ENCODE data around the gene HS3ST3A1. TPM values are rescaled to one million over a fixed set of nuclear protein-coding genes. Genes with fewer than 3 reads are reported as not detected.

HS3ST3A1 gene
- total and polyA plus RNA-seq, 5 donors from 2014 or later = 1.8 to 8.3 (median 7.4) TPM

GRCh38 chr17:13568582-13569397 lies 32.9 kb downstream of the HS3ST3A1 start:
- Mint-ChIP-seq H3K9me3 (peaks cover 0 to 5% (median 0%) of the 10 kb centered on the region in 7 donors), H3K36me3 (no peaks in the 10 kb centered on the region), H3K4me1 (peaks cover 0 to 2% (median 0%) of the 10 kb centered on the region in 4 donors), H3K27ac (no peak overlapping the region), H3K27me3 (peaks cover 10% of the 10 kb centered on the region), H3K4me3 (no peak overlapping the region)
- no peaks in the 10 kb centered on the region for H3K36me3 ChIP-seq (ENCODE audit: control insufficient read depth, insufficient read depth, low read length)
- peaks cover 3% of the 10 kb centered on the region for H3K27me3 ChIP-seq (ENCODE audit: control insufficient read depth, insufficient read depth, low read length)
- no peaks in the 10 kb centered on the region for H3K9me3 ChIP-seq (ENCODE audit: control insufficient read depth in 2 of 2, low read length in 2 of 2)
- no peak for DNase-seq
- no peak for ATAC-seq (ENCODE audit: low read depth in 2 of 2)
- no peak overlapping the region for H3K27ac ChIP-seq (ENCODE audit: insufficient read depth, low read length, poor library complexity, severe bottlenecking)
- H3K4me3 ChIP-seq (ENCODE audit: low read depth, low read length) = no peak overlapping the region
- H3K4me1 ChIP-seq (ENCODE audit: control insufficient read depth, insufficient read depth, low read length, poor library complexity, severe bottlenecking) = no peaks in the 10 kb centered on the region

GRCh38 chr17:13563866-13564265 lies 37.9 kb downstream of the HS3ST3A1 start:
- no peaks in the 10 kb centered on the region for H3K27me3 ChIP-seq (ENCODE audit: control insufficient read depth, insufficient read depth, low read length)
- no peak overlapping the region for H3K27ac ChIP-seq (ENCODE audit: insufficient read depth, low read length, poor library complexity, severe bottlenecking)
- no peaks in the 10 kb centered on the region for H3K36me3 Mint-ChIP-seq
- H3K36me3 ChIP-seq (ENCODE audit: control insufficient read depth, insufficient read depth, low read length) = no peaks in the 10 kb centered on the region
- H3K4me3 ChIP-seq (ENCODE audit: low read depth, low read length) = no peak overlapping the region
- H3K9me3 ChIP-seq (ENCODE audit: control insufficient read depth in 2 of 2, low read length in 2 of 2) = no peaks in the 10 kb centered on the region
- ATAC-seq (ENCODE audit: low read depth in 2 of 2) (no peak), DNase-seq (no peak)
- no peaks in the 10 kb centered on the region for H3K4me1 ChIP-seq (ENCODE audit: control insufficient read depth, insufficient read depth, low read length, poor library complexity, severe bottlenecking)
- H3K4me3 Mint-ChIP-seq = no peak overlapping the region
- peaks cover 0 to 2% (median 0%) of the 10 kb centered on the region in 4 donors for H3K4me1 Mint-ChIP-seq
- H3K27me3 Mint-ChIP-seq = peaks cover 5% of the 10 kb centered on the region
- peaks cover 0 to 5% (median 0%) of the 10 kb centered on the region in 7 donors for H3K9me3 Mint-ChIP-seq
- H3K27ac Mint-ChIP-seq = no peak overlapping the region

GRCh38 chr17:13562271-13562800 lies 39.4 kb downstream of the HS3ST3A1 start:
- Mint-ChIP-seq H3K36me3 (no peaks in the 10 kb centered on the region), H3K4me3 (no peak overlapping the region), H3K27ac (no peak overlapping the region), H3K9me3 (peaks cover 0 to 4% (median 0%) of the 10 kb centered on the region in 7 donors), H3K27me3 (peaks cover 5% of the 10 kb centered on the region), H3K4me1 (peaks cover 0 to 2% (median 0%) of the 10 kb centered on the region in 4 donors)
- peaks cover 2% of the 10 kb centered on the region for H3K27me3 ChIP-seq (ENCODE audit: control insufficient read depth, insufficient read depth, low read length)
- H3K4me3 ChIP-seq (ENCODE audit: low read depth, low read length) = no peak overlapping the region
- no peaks in the 10 kb centered on the region for H3K4me1 ChIP-seq (ENCODE audit: control insufficient read depth, insufficient read depth, low read length, poor library complexity, severe bottlenecking)
- DNase-seq (no peak), ATAC-seq (ENCODE audit: low read depth in 2 of 2) (no peak)
- no peaks in the 10 kb centered on the region for H3K36me3 ChIP-seq (ENCODE audit: control insufficient read depth, insufficient read depth, low read length)
- no peak overlapping the region for H3K27ac ChIP-seq (ENCODE audit: insufficient read depth, low read length, poor library complexity, severe bottlenecking)
- no peaks in the 10 kb centered on the region for H3K9me3 ChIP-seq (ENCODE audit: control insufficient read depth in 2 of 2, low read length in 2 of 2)

GRCh38 chr17:13561606-13562270 lies 40.0 kb downstream of the HS3ST3A1 start:
- Mint-ChIP-seq H3K36me3 (no peaks in the 10 kb centered on the region), H3K27ac (no peak overlapping the region), H3K9me3 (peaks cover 0 to 2% (median 0%) of the 10 kb centered on the region in 7 donors), H3K27me3 (peaks cover 5% of the 10 kb centered on the region), H3K4me1 (peaks cover 0 to 2% (median 0%) of the 10 kb centered on the region in 4 donors), H3K4me3 (no peak overlapping the region)
- Histone ChIP-seq H3K4me3 (ENCODE audit: low read depth, low read length) (no peak overlapping the region), H3K9me3 (ENCODE audit: control insufficient read depth in 2 of 2, low read length in 2 of 2) (no peaks in the 10 kb centered on the region), H3K4me1 (ENCODE audit: control insufficient read depth, insufficient read depth, low read length, poor library complexity, severe bottlenecking) (no peaks in the 10 kb centered on the region), H3K27ac (ENCODE audit: insufficient read depth, low read length, poor library complexity, severe bottlenecking) (no peak overlapping the region), H3K27me3 (ENCODE audit: control insufficient read depth, insufficient read depth, low read length) (peaks cover 2% of the 10 kb centered on the region), H3K36me3 (ENCODE audit: control insufficient read depth, insufficient read depth, low read length) (no peaks in the 10 kb centered on the region)
- ATAC-seq (ENCODE audit: low read depth in 2 of 2) (no peak), DNase-seq (no peak)

GRCh38 chr17:13560935-13561334 lies 40.8 kb downstream of the HS3ST3A1 start:
- peaks cover 2% of the 10 kb centered on the region for H3K27me3 ChIP-seq (ENCODE audit: control insufficient read depth, insufficient read depth, low read length)
- no peaks in the 10 kb centered on the region for H3K36me3 Mint-ChIP-seq
- H3K4me1 ChIP-seq (ENCODE audit: control insufficient read depth, insufficient read depth, low read length, poor library complexity, severe bottlenecking) = no peaks in the 10 kb centered on the region
- ATAC-seq (ENCODE audit: low read depth in 2 of 2) (no peak), DNase-seq (no peak)
- H3K4me3 Mint-ChIP-seq = no peak overlapping the region
- no peak overlapping the region for H3K27ac Mint-ChIP-seq
- no peaks in the 10 kb centered on the region for H3K9me3 ChIP-seq (ENCODE audit: control insufficient read depth in 2 of 2, low read length in 2 of 2)
- no peak overlapping the region for H3K27ac ChIP-seq (ENCODE audit: insufficient read depth, low read length, poor library complexity, severe bottlenecking)
- H3K4me1 Mint-ChIP-seq = no peaks in the 10 kb centered on the region
- H3K4me3 ChIP-seq (ENCODE audit: low read depth, low read length) = no peak overlapping the region
- no peaks in the 10 kb centered on the region for H3K36me3 ChIP-seq (ENCODE audit: control insufficient read depth, insufficient read depth, low read length)
- no peaks in the 10 kb centered on the region for H3K9me3 Mint-ChIP-seq
- peaks cover 3% of the 10 kb centered on the region for H3K27me3 Mint-ChIP-seq

- H3K36me3 ChIP-seq (ENCODE audit: control insufficient read depth, insufficient read depth, low read length) = no peaks in the 10 kb centered on the region
- ATAC-seq (ENCODE audit: low read depth in 2 of 2) (no peak), DNase-seq (no peak)
- no peaks in the 10 kb centered on the region for H3K4me1 Mint-ChIP-seq
- no peaks in the 10 kb centered on the region for H3K9me3 ChIP-seq (ENCODE audit: control insufficient read depth in 2 of 2, low read length in 2 of 2)
- no peak overlapping the region for H3K4me3 Mint-ChIP-seq
- H3K27me3 Mint-ChIP-seq = peaks cover 4% of the 10 kb centered on the region
- H3K4me3 ChIP-seq (ENCODE audit: low read depth, low read length) = no peak overlapping the region
- H3K4me1 ChIP-seq (ENCODE audit: control insufficient read depth, insufficient read depth, low read length, poor library complexity, severe bottlenecking) = no peaks in the 10 kb centered on the region
- H3K27ac ChIP-seq (ENCODE audit: insufficient read depth, low read length, poor library complexity, severe bottlenecking) = no peak overlapping the region
- H3K9me3 Mint-ChIP-seq = peaks cover 0 to 2% (median 0%) of the 10 kb centered on the region in 7 donors
- no peak overlapping the region for H3K27ac Mint-ChIP-seq
- peaks cover 2% of the 10 kb centered on the region for H3K27me3 ChIP-seq (ENCODE audit: control insufficient read depth, insufficient read depth, low read length)
- no peaks in the 10 kb centered on the region for H3K36me3 Mint-ChIP-seq
These were observed 43.1 kb downstream of the HS3ST3A1 start for GRCh38 chr17:13558588-13558987.

GRCh38 chr17:13557077-13557476 lies 44.7 kb downstream of the HS3ST3A1 start:
- DNase-seq (no peak), ATAC-seq (ENCODE audit: low read depth in 2 of 2) (no peak)
- H3K9me3 ChIP-seq (ENCODE audit: control insufficient read depth in 2 of 2, low read length in 2 of 2) = no peaks in the 10 kb centered on the region
- Mint-ChIP-seq H3K4me3 (no peak overlapping the region), H3K9me3 (peaks cover 0 to 3% (median 0%) of the 10 kb centered on the region in 7 donors), H3K27me3 (peaks cover 8% of the 10 kb centered on the region), H3K4me1 (no peaks in the 10 kb centered on the region), H3K36me3 (no peaks in the 10 kb centered on the region), H3K27ac (no peak overlapping the region)
- H3K27ac ChIP-seq (ENCODE audit: insufficient read depth, low read length, poor library complexity, severe bottlenecking) = no peak overlapping the region
- no peak overlapping the region for H3K4me3 ChIP-seq (ENCODE audit: low read depth, low read length)
- peaks cover 2% of the 10 kb centered on the region for H3K27me3 ChIP-seq (ENCODE audit: control insufficient read depth, insufficient read depth, low read length)
- H3K4me1 ChIP-seq (ENCODE audit: control insufficient read depth, insufficient read depth, low read length, poor library complexity, severe bottlenecking) = no peaks in the 10 kb centered on the region
- no peaks in the 10 kb centered on the region for H3K36me3 ChIP-seq (ENCODE audit: control insufficient read depth, insufficient read depth, low read length)
